Activated CD8-positive, alpha-beta T cell treated with anti-CD3 and anti-CD28 coated beads, Interleukin-2, amount 10 ng/mL, durations not matched to agents 7 days and 5 days (primary cell): ENCODE results near the gene SCP2. TPM values are rescaled to one million over a fixed set of nuclear protein-coding genes. Genes with fewer than 3 reads are reported as not detected.

Experiments
- ATAC-seq: fragments of 150-1000 bp; cut with Tn5 transposase; one replicate; pipeline ENCODE4 v1.10.0; 2021; ENCODE audit warnings: moderate library complexity
- CTCF ChIA-PET: fragments of 350-600 bp; sonication (Branson Sonifier 250); formaldehyde crosslinking; loops from one replicate; lab custom pipeline; 2021; ENCODE audit warnings: antibody characterized with exemption; lab: Charles Lee
- POLR2A ChIA-PET: fragments of 350-600 bp; sonication (Branson Sonifier 250); formaldehyde crosslinking; loops from one replicate; lab custom pipeline; 2021; ENCODE audit warnings: antibody characterized with exemption; lab: Charles Lee
- DNase-seq: peaks from one replicate; pipeline ENCODE4 v3.0.0-alpha.2; 2020
- H3K27ac Mint-ChIP-seq: one replicate; pipeline ENCODE4 v1.8.0; 2021; ENCODE audit warnings: mild to moderate bottlenecking, mixed read lengths
- H3K27me3 Mint-ChIP-seq: one replicate; pipeline ENCODE4 v1.8.0; 2021; ENCODE audit warnings: low read depth, mixed read lengths
- H3K36me3 Mint-ChIP-seq: one replicate; pipeline ENCODE4 v1.8.0; 2021; ENCODE audit warnings: low read depth, mixed read lengths
- H3K4me1 Mint-ChIP-seq: one replicate; pipeline ENCODE4 v1.8.0; 2021; ENCODE audit warnings: low read depth, mixed read lengths
- H3K4me3 Mint-ChIP-seq: one replicate; pipeline ENCODE4 v1.8.0; 2021; ENCODE audit warnings: mild to moderate bottlenecking, mixed read lengths
- H3K9me3 Mint-ChIP-seq: one replicate; pipeline ENCODE4 v1.8.0; 2022; ENCODE audit warnings: mixed read lengths; ENCODE audit not compliant: insufficient read depth
- total RNA-seq, 2 experiments: library from RNA; stranded (reverse); gene quantifications; one replicate each; pipeline ENCODE4 v1.2.3, GENCODE V29; 2021

The SCP2 gene
- total RNA-seq, 2 experiments from 2014 or later, result 87.2 to 95.9 TPM

DNA sequence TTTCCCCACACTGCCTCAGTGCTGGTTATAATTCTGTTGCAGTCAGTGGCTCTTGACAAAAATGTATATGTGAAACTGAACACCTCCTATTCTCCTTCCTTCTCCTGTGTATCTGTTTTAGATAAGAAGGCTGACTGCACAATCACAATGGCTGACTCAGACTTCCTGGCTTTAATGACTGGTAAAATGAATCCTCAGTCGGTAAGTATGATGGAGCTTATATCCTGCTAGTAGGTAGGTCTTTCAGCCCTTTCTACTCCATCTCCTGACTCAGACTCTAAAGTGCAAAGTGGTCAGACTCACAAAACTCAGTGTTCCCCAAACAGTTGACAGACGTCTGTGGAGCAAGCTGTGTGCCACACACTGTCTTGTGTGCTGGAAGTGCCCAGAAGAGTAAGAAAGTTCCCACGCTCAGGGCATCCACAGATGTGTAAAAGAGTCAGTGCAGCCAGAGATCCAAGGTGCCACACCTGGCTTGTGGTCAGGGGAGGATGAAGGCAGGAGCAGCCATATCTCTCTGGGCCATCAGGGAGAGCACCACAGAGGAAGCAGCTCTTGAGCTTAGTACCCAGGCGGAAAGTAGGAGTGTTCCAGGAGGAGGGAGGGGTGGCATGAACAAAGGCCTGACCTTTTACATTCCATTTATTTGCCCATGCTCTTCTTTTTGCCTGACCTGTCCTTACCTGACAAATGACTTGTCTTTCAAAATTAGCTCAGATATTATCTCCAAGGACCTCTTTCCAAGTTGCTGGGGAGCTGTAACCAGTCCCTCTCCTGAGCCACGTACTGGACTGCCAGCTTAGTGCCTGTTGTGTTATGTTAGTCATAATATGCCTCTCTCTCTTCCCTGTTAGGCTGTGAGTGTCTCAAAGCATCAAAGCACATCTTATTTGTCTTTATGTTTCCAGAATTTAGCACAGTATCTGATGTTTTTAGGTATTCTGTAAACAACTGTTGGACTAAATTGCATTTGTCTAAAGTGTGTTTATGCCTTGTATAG lies 121.0 kb downstream of the SCP2 start:
- Mint-ChIP-seq H3K36me3 (peaks cover 23% of the 10 kb centered on the region), H3K27me3 (no peaks in the 10 kb centered on the region), H3K27ac (no peak overlapping the region), H3K4me1 (peaks cover 4% of the 10 kb centered on the region), H3K9me3 (no peaks in the 10 kb centered on the region), H3K4me3 (no peak overlapping the region)
- no peak for DNase-seq
- ATAC-seq, result no peak
- ChIA-PET POLR2A (interaction anchor here (0.6 kb wide), 1 partner anchor 9 kb away, joined by 3 read pairs; no protein-coding TSS in a partner anchor), CTCF (interaction anchor here (1.5 to 1.8 kb wide), 2 partner anchors 12 to 138 kb away, joined by 4 read pairs; no protein-coding TSS in a partner anchor)

DNA sequence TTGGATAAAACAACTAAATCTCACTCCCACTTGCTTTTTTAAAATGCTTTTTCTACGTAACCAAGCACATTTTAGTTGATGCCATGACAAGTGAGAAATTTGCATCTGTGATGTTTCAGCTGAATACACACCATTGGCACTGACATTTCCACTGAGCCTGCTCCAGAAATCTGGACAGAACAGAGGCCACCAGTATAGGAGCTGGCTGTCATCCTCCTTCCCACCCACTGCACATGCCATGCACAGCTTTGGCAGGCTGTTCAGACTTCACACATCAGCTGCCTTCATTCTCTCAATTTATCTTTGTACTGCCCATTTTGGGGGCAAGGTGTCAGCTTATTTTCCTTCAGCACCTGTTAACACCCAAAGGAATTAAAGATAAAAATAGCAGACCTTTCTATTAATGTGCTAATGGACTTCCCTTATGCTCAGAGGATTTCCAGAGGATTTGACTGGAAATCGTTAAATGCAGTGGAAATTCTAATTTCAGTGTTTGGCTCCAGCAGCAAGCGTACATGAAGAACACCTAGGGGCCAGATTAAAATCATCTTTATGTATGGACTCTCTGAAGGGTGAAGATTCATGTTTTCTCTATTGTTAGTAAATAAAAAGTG lies 122.0 kb downstream of the SCP2 start:
- H3K4me3 Mint-ChIP-seq, result no peak overlapping the region
- DNase-seq (no peak), ATAC-seq (no peak)
- ChIA-PET CTCF (interaction anchor here (1.5 kb wide), 1 partner anchor 137 kb away, joined by 4 read pairs; no protein-coding TSS in a partner anchor), POLR2A (no interaction called here)
- peaks cover 32% of the 10 kb centered on the region for H3K36me3 Mint-ChIP-seq
- H3K27ac Mint-ChIP-seq, result no peak overlapping the region
- H3K9me3 Mint-ChIP-seq, result no peaks in the 10 kb centered on the region
- H3K4me1 Mint-ChIP-seq, result peaks cover 4% of the 10 kb centered on the region
- no peaks in the 10 kb centered on the region for H3K27me3 Mint-ChIP-seq

DNA sequence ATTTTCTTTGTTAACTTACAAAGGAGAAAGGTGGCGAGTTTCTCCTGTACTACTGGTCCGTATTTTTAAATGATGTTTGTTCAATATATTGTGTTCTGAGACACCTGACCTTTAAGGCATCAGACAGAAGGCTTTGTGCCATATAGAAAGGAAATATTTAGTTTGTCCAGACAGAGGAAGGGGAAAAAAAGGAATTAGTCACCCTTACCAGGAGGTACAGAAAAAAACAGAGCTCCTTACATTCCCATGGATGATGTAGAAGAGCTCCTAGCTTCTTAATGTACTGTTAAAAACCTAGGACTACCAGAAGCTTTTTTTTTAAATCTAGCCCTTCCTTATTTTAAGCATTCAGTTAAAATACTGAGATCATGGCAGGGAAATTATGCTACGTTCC lies 122.5 kb downstream of the SCP2 start:
- Mint-ChIP-seq H3K4me3 (no peak overlapping the region), H3K4me1 (peaks cover 4% of the 10 kb centered on the region), H3K27ac (no peak overlapping the region), H3K36me3 (peaks cover 33% of the 10 kb centered on the region), H3K27me3 (no peaks in the 10 kb centered on the region), H3K9me3 (no peaks in the 10 kb centered on the region)
- DNase-seq (no peak), ATAC-seq (no peak)
- ChIA-PET CTCF (interaction anchor here (1.5 kb wide), 1 partner anchor 137 kb away, joined by 4 read pairs; no protein-coding TSS in a partner anchor), POLR2A (no interaction called here)

DNA sequence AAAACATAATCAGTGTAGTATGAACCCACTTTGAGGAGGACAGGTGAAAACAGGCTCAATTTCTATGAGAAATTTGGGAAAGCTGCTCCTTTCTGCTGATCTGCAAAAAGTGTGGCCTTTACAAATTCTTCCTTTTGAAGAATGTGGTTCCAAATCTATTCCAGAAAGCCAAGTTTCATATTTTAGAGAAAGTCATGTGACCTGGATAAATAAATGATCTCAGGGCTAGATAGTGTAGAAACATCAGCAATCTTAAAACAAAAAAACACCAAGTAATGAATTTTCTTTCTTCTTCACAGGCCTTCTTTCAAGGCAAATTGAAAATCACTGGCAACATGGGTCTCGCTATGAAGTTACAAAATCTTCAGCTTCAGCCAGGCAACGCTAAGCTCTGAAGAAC lies 123.2 kb downstream of the SCP2 start:
- Mint-ChIP-seq H3K27me3 (no peaks in the 10 kb centered on the region), H3K4me3 (no peak overlapping the region), H3K36me3 (peaks cover 33% of the 10 kb centered on the region), H3K27ac (no peak overlapping the region), H3K4me1 (peaks cover 4% of the 10 kb centered on the region), H3K9me3 (no peaks in the 10 kb centered on the region)
- CTCF ChIA-PET, result no interaction called here
- ATAC-seq (no peak), DNase-seq (no peak)
- POLR2A ChIA-PET, result interaction anchor here (0.6 kb wide), 1 partner anchor 68 kb away, joined by 3 read pairs; no protein-coding TSS in a partner anchor

DNA sequence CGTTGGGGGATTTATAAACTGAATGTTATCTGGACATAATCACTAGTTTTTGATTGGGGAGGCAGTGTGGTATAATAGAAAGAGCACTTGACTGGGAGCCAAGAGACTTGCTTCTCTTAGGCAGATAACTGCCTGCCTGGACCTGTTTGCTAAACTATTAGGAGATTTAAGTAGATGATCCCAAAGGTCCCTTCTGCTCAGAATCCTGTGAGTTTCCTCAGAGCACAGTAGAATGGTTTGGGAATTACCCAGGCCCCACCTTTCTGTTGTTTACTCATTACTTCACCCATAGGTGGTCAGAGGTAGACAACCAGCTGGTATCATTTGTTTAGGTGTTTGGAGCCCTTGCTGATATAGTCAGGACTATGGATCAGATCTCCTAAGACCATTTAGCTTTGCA lies 124.6 kb downstream of the SCP2 start:
- Mint-ChIP-seq H3K9me3 (no peaks in the 10 kb centered on the region), H3K36me3 (peaks cover 32% of the 10 kb centered on the region), H3K4me1 (peaks cover 4% of the 10 kb centered on the region), H3K27me3 (no peaks in the 10 kb centered on the region), H3K27ac (no peak overlapping the region), H3K4me3 (no peak overlapping the region)
- DNase-seq, result no peak
- POLR2A ChIA-PET, result no interaction called here
- CTCF ChIA-PET, result interaction anchor here (0.9 kb wide), 1 partner anchor 129 kb away, joined by 3 read pairs; no protein-coding TSS in a partner anchor
- ATAC-seq, result no peak

DNA sequence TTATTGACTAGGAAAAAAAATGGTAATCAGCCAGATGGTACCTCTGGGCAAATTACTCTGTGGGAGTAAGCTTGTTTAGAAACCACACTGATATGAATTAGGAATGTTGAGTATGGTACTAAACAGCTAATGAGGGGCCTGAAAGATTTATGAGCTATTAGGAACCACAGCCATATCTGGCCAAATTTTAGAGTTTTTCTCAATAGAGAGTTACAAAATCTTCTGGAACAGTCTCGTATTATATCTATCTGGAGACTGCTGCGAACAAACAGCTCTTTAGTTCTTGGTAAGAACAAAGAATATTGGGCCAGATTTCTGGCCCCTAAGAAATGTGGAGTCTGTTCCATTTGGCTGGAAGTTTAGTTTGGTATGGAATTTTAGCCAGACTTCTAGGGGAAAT lies 130.1 kb downstream of the SCP2 start:
- Mint-ChIP-seq H3K4me1 (no peaks in the 10 kb centered on the region), H3K27me3 (peaks cover 36% of the 10 kb centered on the region), H3K4me3 (no peak overlapping the region), H3K27ac (no peak overlapping the region), H3K9me3 (no peaks in the 10 kb centered on the region), H3K36me3 (peaks cover 15% of the 10 kb centered on the region)
- ATAC-seq, result no peak
- no peak for DNase-seq
- CTCF ChIA-PET, result interaction anchor here (1.1 kb wide), 1 partner anchor 114 kb away, joined by 3 read pairs; no protein-coding TSS in a partner anchor
- POLR2A ChIA-PET, result interaction anchor here (0.6 to 0.7 kb wide), 3 partner anchors 9 to 1770 kb away, joined by 3 to 4 read pairs (median 3); no protein-coding TSS in a partner anchor

DNA sequence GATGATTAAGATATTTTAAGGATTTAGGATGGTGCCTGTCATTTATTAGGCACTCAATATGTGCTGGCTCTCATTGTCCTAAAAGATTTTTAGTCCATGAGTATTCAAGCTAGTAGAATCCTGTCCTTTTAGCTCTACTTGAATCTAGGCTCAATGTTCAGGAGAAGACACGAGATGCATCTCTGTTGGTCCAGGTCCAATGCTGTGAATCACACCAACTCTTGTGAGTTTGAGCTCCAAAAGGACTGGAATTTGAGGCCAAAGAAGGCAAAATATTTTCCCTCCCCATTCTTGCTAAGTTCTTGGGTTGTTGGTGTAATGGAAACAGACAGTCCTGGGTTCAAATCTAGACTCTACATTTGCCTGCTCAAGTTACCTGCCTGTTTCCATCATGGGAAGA lies 133.5 kb downstream of the SCP2 start:
- Mint-ChIP-seq H3K4me1 (peaks cover 2% of the 10 kb centered on the region), H3K36me3 (no peaks in the 10 kb centered on the region), H3K9me3 (no peaks in the 10 kb centered on the region), H3K27ac (no peak overlapping the region), H3K27me3 (peaks cover 56% of the 10 kb centered on the region), H3K4me3 (no peak overlapping the region)
- CTCF ChIA-PET, result interaction anchor here (0.7 to 1.2 kb wide), 2 partner anchors 13 to 18 kb away, joined by 3 to 4 read pairs; no protein-coding TSS in a partner anchor
- no peak for DNase-seq
- POLR2A ChIA-PET, result no interaction called here
- no peak for ATAC-seq

DNA sequence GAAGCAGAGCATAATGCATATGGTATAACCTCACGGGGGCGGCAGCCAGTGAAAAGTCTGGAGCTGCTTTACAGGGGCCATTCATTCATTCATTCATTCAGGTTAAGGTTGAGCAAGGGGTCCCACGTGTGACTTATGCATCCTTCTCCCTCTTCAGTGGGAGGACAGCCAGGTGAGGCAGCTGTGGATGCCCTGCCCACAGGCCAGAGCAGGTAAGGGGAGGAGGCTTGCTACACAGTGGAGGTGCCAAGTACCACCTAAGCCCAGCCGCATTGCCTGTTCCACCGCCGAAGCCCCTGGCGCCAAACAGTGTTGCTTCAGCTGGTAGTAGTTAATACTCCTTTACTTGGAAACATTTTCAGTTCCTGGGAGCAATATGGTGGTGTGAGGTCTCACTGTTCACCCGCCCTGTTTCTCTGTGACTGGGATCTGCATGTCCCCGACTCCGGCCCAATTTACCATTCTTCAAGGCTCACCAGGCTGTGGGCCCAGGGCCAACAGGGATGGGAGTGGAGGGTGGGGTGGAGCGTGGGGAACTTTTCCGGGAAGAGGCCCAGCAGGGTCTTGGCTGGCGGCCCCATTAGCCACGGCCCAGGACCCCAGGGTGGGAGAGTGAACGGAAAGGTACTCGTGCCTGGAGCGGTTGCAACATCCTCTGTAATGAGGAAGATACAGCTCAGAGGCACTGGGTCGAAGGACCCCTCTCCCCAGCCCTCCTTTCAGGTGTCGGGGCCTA lies 134.2 kb downstream of the SCP2 start:
- no peak for DNase-seq
- Mint-ChIP-seq H3K27ac (no peak overlapping the region), H3K4me1 (peaks cover 2% of the 10 kb centered on the region), H3K9me3 (no peaks in the 10 kb centered on the region), H3K4me3 (no peak overlapping the region), H3K36me3 (no peaks in the 10 kb centered on the region), H3K27me3 (peaks cover 56% of the 10 kb centered on the region)
- ATAC-seq, result no peak
- CTCF ChIA-PET, result no interaction called here
- POLR2A ChIA-PET, result interaction anchor here (1.0 kb wide), 1 partner anchor 10 kb away, joined by 3 read pairs; no protein-coding TSS in a partner anchor

DNA sequence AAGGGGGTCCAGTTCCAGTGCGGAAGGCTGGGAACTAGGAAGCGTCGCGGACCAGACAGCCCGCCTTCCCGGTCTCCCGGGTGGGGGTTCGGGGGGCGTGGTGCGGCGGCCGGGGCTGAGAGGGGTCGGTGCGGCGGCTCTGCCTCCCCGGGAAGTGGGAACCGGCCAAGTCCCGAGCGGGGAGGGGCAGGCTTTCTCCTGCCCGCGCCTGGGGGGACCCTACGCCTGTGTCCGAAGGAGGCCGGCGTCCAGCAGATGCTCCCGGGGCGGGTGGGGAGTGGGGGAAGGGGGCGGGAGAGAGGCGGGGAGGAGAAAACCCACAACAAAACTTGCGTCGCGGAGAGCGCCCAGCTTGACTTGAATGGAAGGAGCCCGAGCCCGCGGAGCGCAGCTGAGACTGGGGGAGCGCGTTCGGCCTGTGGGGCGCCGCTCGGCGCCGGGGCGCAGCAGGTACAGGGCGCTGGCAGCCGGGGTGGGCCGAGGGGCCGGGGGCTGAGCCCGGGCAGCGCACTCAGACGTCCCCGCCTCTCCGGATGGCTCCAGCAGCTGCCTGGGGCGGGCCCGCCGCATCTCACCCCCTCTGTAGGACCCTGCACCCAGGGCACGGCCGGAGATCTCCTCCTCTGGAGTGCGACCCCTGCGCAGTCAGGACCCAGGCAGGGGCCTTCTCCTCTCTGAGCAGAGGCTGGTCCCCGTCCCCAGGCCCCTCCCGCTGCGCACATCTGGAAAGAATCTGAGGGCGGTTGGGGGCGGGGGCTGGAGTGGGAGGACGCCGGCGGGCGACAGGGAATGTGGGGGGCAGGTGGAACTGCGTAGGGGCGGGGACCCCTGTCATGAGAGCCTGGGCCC lies 135.0 kb downstream of the SCP2 start, which contains the start of gene PODN:
Gene PODN, plus strand, starts transcription at position 355 of the 849 bp plus-strand sequence. CDS start 7,643 bp downstream, outside the sequence.
- Mint-ChIP-seq H3K4me3 (no peak within 1 kb of the TSS), H3K27me3 (peaks cover 56% of the 10 kb centered on the region), H3K4me1 (peaks cover 2% of the 10 kb centered on the region), H3K9me3 (no peaks in the 10 kb centered on the region), H3K36me3 (no peaks in the 10 kb centered on the region), H3K27ac (no peak within 1 kb of the TSS)
- no peak for DNase-seq
- peak; percentile 62 for ATAC-seq
- CTCF ChIA-PET, result no interaction called here
- POLR2A ChIA-PET, result interaction anchor here (1.0 kb wide), 1 partner anchor 9 kb away, joined by 3 read pairs; no protein-coding TSS in a partner anchor

DNA sequence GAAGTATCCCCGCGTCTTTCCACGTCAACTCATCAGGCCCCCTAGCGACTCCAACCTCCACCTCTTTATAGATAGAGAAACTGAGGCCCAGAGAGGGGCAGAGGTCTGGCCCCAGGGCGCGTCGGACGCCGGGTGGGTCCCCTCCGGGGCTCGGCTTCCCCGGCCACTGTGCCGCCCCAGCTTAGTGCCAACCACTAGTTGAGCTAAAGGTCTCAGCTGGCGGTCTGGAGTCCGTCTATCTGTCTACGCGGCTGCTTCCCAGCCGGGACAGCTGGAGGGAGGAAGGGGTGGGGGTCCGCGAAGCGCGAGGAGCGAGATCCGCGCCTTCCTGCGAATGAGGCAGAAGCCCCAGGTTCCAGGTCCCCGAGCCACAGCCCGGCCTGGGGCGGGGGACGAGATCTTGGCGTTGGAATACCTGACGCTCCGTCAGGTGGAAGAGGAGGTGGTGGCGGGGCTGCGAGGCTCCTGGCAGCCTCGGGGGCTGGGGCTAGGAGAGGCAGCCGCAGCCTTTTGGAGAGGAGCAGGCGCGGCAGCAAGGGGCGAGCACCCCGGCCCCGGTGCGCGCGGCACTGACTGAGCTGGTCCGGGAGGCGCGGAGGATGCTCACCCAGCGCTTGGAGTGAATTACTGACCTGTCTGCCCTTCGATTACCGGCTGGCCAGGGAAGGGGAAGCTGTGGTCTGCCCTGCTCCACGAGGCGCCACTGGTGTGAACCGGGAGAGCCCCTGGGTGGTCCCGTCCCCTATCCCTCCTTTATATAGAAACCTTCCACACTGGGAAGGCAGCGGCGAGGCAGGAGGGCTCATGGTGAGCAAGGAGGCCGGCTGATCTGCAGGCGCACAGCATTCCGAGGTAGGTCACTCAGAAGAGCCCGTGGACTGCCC lies 135.9 kb downstream of the SCP2 start:
- Mint-ChIP-seq H3K27me3 (peaks cover 53% of the 10 kb centered on the region), H3K4me3 (no peak overlapping the region), H3K9me3 (no peaks in the 10 kb centered on the region), H3K36me3 (no peaks in the 10 kb centered on the region), H3K27ac (no peak overlapping the region), H3K4me1 (peaks cover 2% of the 10 kb centered on the region)
- CTCF ChIA-PET, result no interaction called here
- DNase-seq (no peak), ATAC-seq (no peak)
- POLR2A ChIA-PET, result no interaction called here
